Stomach smooth muscle (tissue), 2 donors: ENCODE results near the gene FAIM2.

Experiments
- H3K27ac ChIP-seq: one replicate; pipeline ENCODE4 v1.7.0; 2013; ENCODE audit warnings: mild to moderate bottlenecking, low read length, inconsistent platforms
- H3K27me3 ChIP-seq, 2 donors: one replicate each; pipeline ENCODE4 v1.7.0; 2013; ENCODE audit warnings: low read length in 2 of 2; ENCODE audit not compliant: insufficient read depth in 2 of 2, control insufficient read depth in 1 of 2
- H3K36me3 ChIP-seq, 2 donors: one replicate each; pipeline ENCODE4 v1.7.0; 2013; ENCODE audit warnings: low read length in 2 of 2; ENCODE audit not compliant: control insufficient read depth in 2 of 2, insufficient read depth in 2 of 2
- H3K4me1 ChIP-seq: one replicate; pipeline ENCODE4 v1.7.0; 2013; ENCODE audit warnings: low read length; ENCODE audit not compliant: control insufficient read depth, insufficient read depth
- H3K4me3 ChIP-seq, 2 donors: one replicate each; pipeline ENCODE4 v1.7.0; 2013; ENCODE audit warnings: low read length in 2 of 2
- H3K9ac ChIP-seq, 2 donors: one replicate each; pipeline ENCODE4 v1.7.0; 2013; ENCODE audit warnings: low read length in 2 of 2, mild to moderate bottlenecking in 1 of 2
- H3K9me3 ChIP-seq, 2 donors: one replicate each; pipeline ENCODE4 v1.7.0; 2013; ENCODE audit warnings: low read length in 2 of 2; ENCODE audit not compliant: control insufficient read depth in 2 of 2
- donor health status: healthy.
- donor health status: Pancreatic carcinoma.

The FAIM2 gene

GRCh38 chr12:49828133-49829091 is 75.3 kb downstream of the FAIM2 start, which contains the start of gene NCKAP5L:
TSS of gene NCKAP5L (minus strand) at chr12:49828413. CDS start at chr12:49804044, 24,369 bp downstream.
- Histone ChIP-seq H3K9me3 (no peaks in the 10 kb centered on the region), H3K27me3 (no peaks in the 10 kb centered on the region), H3K27ac (peak within 1 kb of the TSS; percentile 83), H3K9ac (peak within 1 kb of the TSS; percentile 84 to 87), H3K36me3 (no peaks in the 10 kb centered on the region), H3K4me3 (peak within 1 kb of the TSS; percentile 88 to 91), H3K4me1 (peaks cover 44% of the 10 kb centered on the region)

- H3K9me3 ChIP-seq, result no peaks in the 10 kb centered on the region
- no peaks in the 10 kb centered on the region for H3K27me3 ChIP-seq
- H3K9ac ChIP-seq, result peak overlapping the region; percentile 79 to 82
- H3K36me3 ChIP-seq, result peaks cover 0 to 2% of the 10 kb centered on the region in 2 donors
- peaks cover 44% of the 10 kb centered on the region for H3K4me1 ChIP-seq
- H3K27ac ChIP-seq, result peak overlapping the region; percentile 58
- H3K4me3 ChIP-seq, result peak overlapping the region; percentile 88 to 91
These were observed 76.2 kb downstream of the FAIM2 start for GRCh38 chr12:49827401-49828099.

GRCh38 chr12:49827051-49827400 is 76.7 kb downstream of the FAIM2 start:
- peak overlapping the region; percentile 79 to 82 for H3K9ac ChIP-seq
- no peaks in the 10 kb centered on the region for H3K9me3 ChIP-seq
- H3K27ac ChIP-seq, result peak overlapping the region; percentile 58
- H3K4me1 ChIP-seq, result peaks cover 44% of the 10 kb centered on the region
- H3K4me3 ChIP-seq, result peak overlapping the region; percentile 88 to 91
- peaks cover 3 to 4% of the 10 kb centered on the region in 2 donors for H3K36me3 ChIP-seq
- no peaks in the 10 kb centered on the region for H3K27me3 ChIP-seq

GRCh38 chr12:49825971-49826421 is 77.7 kb downstream of the FAIM2 start:
- H3K9ac ChIP-seq, result no peak overlapping the region
- peaks cover 46% of the 10 kb centered on the region for H3K4me1 ChIP-seq
- no peaks in the 10 kb centered on the region for H3K9me3 ChIP-seq
- no peaks in the 10 kb centered on the region for H3K27me3 ChIP-seq
- H3K36me3 ChIP-seq, result peaks cover 3 to 4% of the 10 kb centered on the region in 2 donors
- H3K27ac ChIP-seq, result no peak overlapping the region
- H3K4me3 ChIP-seq, result peak overlapping the region in 1 of 2 donors; percentile 91

- Histone ChIP-seq H3K27me3 (no peaks in the 10 kb centered on the region), H3K4me3 (peak overlapping the region in 1 of 2 donors; percentile 22), H3K9ac (no peak overlapping the region), H3K9me3 (no peaks in the 10 kb centered on the region), H3K27ac (peak overlapping the region; percentile 18), H3K4me1 (peaks cover 49% of the 10 kb centered on the region), H3K36me3 (peaks cover 3 to 4% of the 10 kb centered on the region in 2 donors)
These were observed 78.2 kb downstream of the FAIM2 start for GRCh38 chr12:49825360-49825970.

GRCh38 chr12:49824895-49825294 is 78.8 kb downstream of the FAIM2 start:
- peak overlapping the region; percentile 18 for H3K27ac ChIP-seq
- H3K27me3 ChIP-seq, result no peaks in the 10 kb centered on the region
- peaks cover 49% of the 10 kb centered on the region for H3K4me1 ChIP-seq
- peak overlapping the region in 1 of 2 donors; percentile 22 for H3K4me3 ChIP-seq
- H3K9ac ChIP-seq, result no peak overlapping the region
- H3K9me3 ChIP-seq, result no peaks in the 10 kb centered on the region
- H3K36me3 ChIP-seq, result peaks cover 3 to 4% of the 10 kb centered on the region in 2 donors

GRCh38 chr12:49824416-49824815 is 79.3 kb downstream of the FAIM2 start:
- Histone ChIP-seq H3K36me3 (peaks cover 3 to 4% of the 10 kb centered on the region in 2 donors), H3K4me1 (peaks cover 49% of the 10 kb centered on the region), H3K27ac (no peak overlapping the region), H3K27me3 (no peaks in the 10 kb centered on the region), H3K9me3 (no peaks in the 10 kb centered on the region), H3K4me3 (no peak overlapping the region), H3K9ac (no peak overlapping the region)

GRCh38 chr12:49823951-49824350 is 79.7 kb downstream of the FAIM2 start:
- H3K27ac ChIP-seq, result no peak overlapping the region
- no peaks in the 10 kb centered on the region for H3K9me3 ChIP-seq
- no peaks in the 10 kb centered on the region for H3K27me3 ChIP-seq
- peaks cover 3 to 4% of the 10 kb centered on the region in 2 donors for H3K36me3 ChIP-seq
- H3K9ac ChIP-seq, result no peak overlapping the region
- H3K4me1 ChIP-seq, result peaks cover 44% of the 10 kb centered on the region
- no peak overlapping the region for H3K4me3 ChIP-seq

- peaks cover 39% of the 10 kb centered on the region for H3K4me1 ChIP-seq
- H3K27ac ChIP-seq, result no peak overlapping the region
These were observed 80.3 kb downstream of the FAIM2 start for GRCh38 chr12:49823350-49823749.

More at GRCh38 chr12:49823350-49823749, 80.3 kb downstream of the FAIM2 start:
- Histone ChIP-seq H3K9ac (no peak overlapping the region), H3K36me3 (peaks cover 3 to 4% of the 10 kb centered on the region in 2 donors), H3K4me3 (no peak overlapping the region), H3K9me3 (no peaks in the 10 kb centered on the region), H3K27me3 (no peaks in the 10 kb centered on the region)
